ENCODE results near the gene SCD5. TPM values are rescaled to one million over a fixed set of nuclear protein-coding genes. Genes with fewer than 3 reads are reported as not detected.

The SCD5 gene
- total and polyA plus RNA-seq, 2 of the 13 experiments (the other 11 are each of a cell fraction or from before 2014, with no cell fraction given): not detected

GRCh38 chr4:82739287-82740190 is 59.1 kb downstream of the SCD5 start (continued):
- TF ChIP-seq ARID5B (CRISPR knock-in tag; IDR thresholded peaks at IDR 0.05): peak; percentile 38; the same call in 1 of the 2 replicates
- peak; percentile 92 for TF ChIP-seq XRCC5 (optimal IDR thresholded peaks at IDR 0.05; ENCODE audit: low read length)
- no peak for TF ChIP-seq NR1H2 (CRISPR knock-in tag; IDR thresholded peaks at IDR 0.05; ENCODE audit: borderline replicate concordance, low read depth)
- TF ChIP-seq ZSCAN12 (CRISPR knock-in tag; IDR thresholded peaks at IDR 0.05): no peak
- TF ChIP-seq PREB (CRISPR knock-in tag; IDR thresholded peaks at IDR 0.05): no peak
- no peak for TF ChIP-seq MTF1 (CRISPR knock-in tag; IDR thresholded peaks at IDR 0.05)
- TF ChIP-seq RAD21 (CRISPR knock-in tag; IDR thresholded peaks at IDR 0.05): peak; percentile 97
- no peak for TF ChIP-seq KLF9 (CRISPR knock-in tag; IDR thresholded peaks at IDR 0.05; ENCODE audit: low read depth)
- TF ChIP-seq RBM22 (optimal IDR thresholded peaks at IDR 0.05; ENCODE audit: low read length): no peak
- TF ChIP-seq KLF11 (CRISPR knock-in tag; IDR thresholded peaks at IDR 0.05): 0 out of 2 replicates have a peak, but pooled peaks have one; percentile 44
- no peak for TF ChIP-seq ZNF503 (CRISPR knock-in tag; IDR thresholded peaks at IDR 0.05)
- no peak for TF ChIP-seq HBP1 (CRISPR knock-in tag; IDR thresholded peaks at IDR 0.05; ENCODE audit: low read depth)
- 0 out of 2 replicates have a peak, but pooled peaks have one; percentile 23 for TF ChIP-seq GATAD2A (CRISPR knock-in tag; IDR thresholded peaks at IDR 0.05)
- no peak for TF ChIP-seq ZNF660 (CRISPR knock-in tag; IDR thresholded peaks at IDR 0.05; ENCODE audit: borderline replicate concordance, low read depth)
- no peak for TF ChIP-seq NPAS2 (CRISPR knock-in tag; IDR thresholded peaks at IDR 0.05; ENCODE audit: borderline replicate concordance)
- TF ChIP-seq MXD4 (CRISPR knock-in tag; IDR thresholded peaks at IDR 0.05): no peak
- TF ChIP-seq HNRNPLL (IDR thresholded peaks at IDR 0.05; ENCODE audit: low read depth, low read length, poor library complexity, severe bottlenecking): peak; percentile 43
- TF ChIP-seq DNMT1 (CRISPR knock-in tag; IDR thresholded peaks at IDR 0.05): 0 out of 2 replicates have a peak, but pooled peaks have one; percentile 45
- 0 out of 2 replicates have a peak, but pooled peaks have one; percentile 35 for TF ChIP-seq IKZF5 (CRISPR knock-in tag; IDR thresholded peaks at IDR 0.05)
- TF ChIP-seq DR1 (CRISPR knock-in tag; IDR thresholded peaks at IDR 0.05): no peak
